ENCODE measurements around the gene ARRB1. TPM values are rescaled to one million over a fixed set of nuclear protein-coding genes. Genes with fewer than 3 reads are reported as not detected.

ARRB1 gene
- total and polyA plus RNA-seq, 10 of the 15 experiments (the other 5 are each of a cell fraction or from before 2014, with no cell fraction given), result 0.39 to 12.9 (median 1.7) TPM

GRCh38 chr11:75305452-75305851, 46.0 kb downstream of the ARRB1 start:
- no peak overlapping the region for H2AFZ ChIP-seq (ENCODE audit: control insufficient read depth, low read depth, low read length)
- H3K36me3 ChIP-seq (ENCODE audit: control insufficient read depth in 2 of 2, insufficient read depth in 2 of 2, low read length in 1 of 2), result no peaks in the 10 kb centered on the region
- TF ChIP-seq JUND (IDR thresholded peaks at IDR 0.05; ENCODE audit: low read depth, low read length), result no peak
- TF ChIP-seq SMC3 (IDR thresholded peaks at IDR 0.05; ENCODE audit: borderline replicate concordance, low read length), result no peak
- no peak for TF ChIP-seq CREM (IDR thresholded peaks at IDR 0.05; ENCODE audit: low read depth)
- TF ChIP-seq KLF5 (IDR thresholded peaks at IDR 0.05; ENCODE audit: partially characterized antibody), result no peak
- TF ChIP-seq STAT3 (IDR thresholded peaks at IDR 0.05; ENCODE audit: low read depth, low read length), result no peak
- no peak for TF ChIP-seq NFYB (IDR thresholded peaks at IDR 0.05; ENCODE audit: insufficient read depth, low read depth, low read length)
- TF ChIP-seq ELK1 (IDR thresholded peaks at IDR 0.05; ENCODE audit: low read depth, low read length), result no peak
- TF ChIP-seq MLLT1 (IDR thresholded peaks at IDR 0.05), result no peak
- no peak for TF ChIP-seq ZBTB4 (CRISPR knock-in tag; IDR thresholded peaks at IDR 0.05)
- no peak for TF ChIP-seq RFX5 (IDR thresholded peaks at IDR 0.05; ENCODE audit: low read depth, low read length)
- no peak for TF ChIP-seq ZBTB11 (CRISPR knock-in tag; IDR thresholded peaks at IDR 0.05)
- no peak for TF ChIP-seq IKZF2 (IDR thresholded peaks at IDR 0.05)
- TF ChIP-seq ZNF274 (IDR thresholded peaks at IDR 0.05; ENCODE audit: insufficient read depth, insufficient read length), result no peak
- no peak for TF ChIP-seq MXI1 (IDR thresholded peaks at IDR 0.05; ENCODE audit: low read depth, low read length)
- no peak for TF ChIP-seq SIN3A (IDR thresholded peaks at IDR 0.05; ENCODE audit: low read depth, low read length)
- FAIRE-seq (no peak), DNase-seq (ENCODE audit: low read depth, low spot score) (no peak), ATAC-seq (no peak)
- H3K27ac ChIP-seq (ENCODE audit: control insufficient read depth, insufficient read depth), result no peak overlapping the region
- H3K9me3 ChIP-seq (replicated peaks; ENCODE audit: control insufficient read depth, insufficient read depth, low read length), result no peaks in the 10 kb centered on the region
- CTCF ChIA-PET, result no interaction called here
- POLR2A ChIA-PET, result no interaction called here
- in situ Hi-C loops (cut with MboI) (no loop called here), intact Hi-C loops (cut with micrococcal nuclease; ENCODE audit: unreplicated experiment) (no loop called here)
- H3K79me2 ChIP-seq (ENCODE audit: control insufficient read depth, insufficient read depth, low read length), result no peaks in the 10 kb centered on the region
- H3K27me3 ChIP-seq (replicated peaks in 1 of 2; ENCODE audit: control insufficient read depth in 2 of 2, insufficient read depth in 2 of 2, low read length in 1 of 2), result no peaks in the 10 kb centered on the region; a peak in 1 of 4 replicates
- BruUV-seq (replicated peaks), result no TSS peak
- SMC1A ChIA-PET (ENCODE audit: uncharacterized antibody, unreplicated experiment), result no interaction called here
- H3K4me3 ChIP-seq, result no peak overlapping the region
- RAD21 ChIA-PET (ENCODE audit: unreplicated experiment), result no interaction called here
- 2% methylated on average over 3 of the region's 3 CpGs for WGBS (ENCODE audit: insufficient coverage, insufficient replicate concordance, low lambda C conversion rate, missing lambda C conversion rate)
- H4K20me1 ChIP-seq (ENCODE audit: control insufficient read depth, insufficient read depth), result peaks cover 3% of the 10 kb centered on the region; the same call in 1 of the 2 replicates
- H3K4me1 ChIP-seq (ENCODE audit: control insufficient read depth, insufficient read depth, low read length), result no peaks in the 10 kb centered on the region
- H3K9ac ChIP-seq (ENCODE audit: control insufficient read depth, insufficient read depth, low read length), result no peak overlapping the region
- H3K4me2 ChIP-seq (ENCODE audit: control insufficient read depth, insufficient read depth), result no peak overlapping the region

Data from GM12878 (cell line).